CD14-positive monocyte (primary cell): ENCODE data around the gene IKZF3. TPM values are rescaled to one million over a fixed set of nuclear protein-coding genes. Genes with fewer than 3 reads are reported as not detected.

ENCODE experiments used
- DNase-seq, 3 donors: peaks; one replicate each; pipeline ENCODE4 v3.0.0-alpha.2; 2011 to 2022
- H2AFZ ChIP-seq: 2 replicates; pipeline ENCODE4 v1.6.0; 2012; ENCODE audit warnings: mild to moderate bottlenecking, low read depth, low read length, inconsistent platforms; ENCODE audit not compliant: insufficient read depth, poor library complexity, severe bottlenecking
- H3K27ac ChIP-seq, 2 donors: 1 replicate in 1 of 2; 2 replicates in 1 of 2; pipeline ENCODE4 v1.5.1; 2012 to 2013; ENCODE audit warnings: low read length in 2 of 2, control low read depth in 1 of 2, inconsistent platforms in 1 of 2, low read depth in 1 of 2, mild to moderate bottlenecking in 1 of 2
- H3K27me3 ChIP-seq, 2 donors: one replicate each; pipeline versions ENCODE4 v1.6.0 to v1.6.1; 2011 to 2013; ENCODE audit warnings: low read length in 2 of 2; ENCODE audit not compliant: control insufficient read depth in 2 of 2, insufficient read depth in 2 of 2
- H3K36me3 ChIP-seq, 2 donors: replicated peaks in 1 of 2; 1 replicate in 1 of 2; 2 replicates in 1 of 2; pipeline versions ENCODE4 v1.5.1 to v1.6.1; 2012 to 2013; ENCODE audit warnings: low read length in 2 of 2, control low read depth in 1 of 2, inconsistent platforms in 1 of 2, mild to moderate bottlenecking in 1 of 2; ENCODE audit not compliant: insufficient read depth in 2 of 2, control insufficient read depth in 1 of 2
- H3K4me1 ChIP-seq, 2 donors: 1 replicate in 1 of 2; 2 replicates in 1 of 2; pipeline versions ENCODE4 v1.5.1 to v1.6.1; 2012 to 2013; ENCODE audit warnings: low read length in 2 of 2, control low read depth in 1 of 2, inconsistent platforms in 1 of 2, mild to moderate bottlenecking in 1 of 2, moderate library complexity in 1 of 2; ENCODE audit not compliant: insufficient read depth in 2 of 2, control insufficient read depth in 1 of 2
- H3K4me2 ChIP-seq: replicated peaks from 2 replicates; pipeline ENCODE3; 2012; ENCODE audit warnings: low read length, moderate library complexity, mild to moderate bottlenecking; ENCODE audit not compliant: poor library complexity, severe bottlenecking; ENCODE audit errors: extremely low read depth
- H3K4me3 ChIP-seq, 3 experiments: fragments of 200-600 bp in 1 of 3; sonication (generic) in 1 of 3; replicated peaks in 1 of 3; 1 replicate in 2 of 3; 2 replicates in 1 of 3; pipeline ENCODE4 v1.5.1; 2011 to 2013; ENCODE audit warnings: low read length in 3 of 3, mild to moderate bottlenecking in 3 of 3, control low read depth in 2 of 3, low read depth in 2 of 3, inconsistent platforms in 1 of 3, moderate library complexity in 1 of 3
- H3K79me2 ChIP-seq: 2 replicates; pipeline ENCODE4 v1.6.0; 2012; ENCODE audit warnings: mild to moderate bottlenecking, control low read depth, inconsistent platforms, low read length, moderate library complexity; ENCODE audit not compliant: insufficient read depth
- H3K9ac ChIP-seq: 2 replicates; pipeline ENCODE4 v1.6.0; 2017; ENCODE audit warnings: low read length, mild to moderate bottlenecking; ENCODE audit not compliant: insufficient read depth, poor library complexity, severe bottlenecking
- H3K9me3 ChIP-seq, 2 donors: replicated peaks in 1 of 2; 1 replicate in 1 of 2; 2 replicates in 1 of 2; pipeline versions ENCODE4 v1.5.1 to v1.6.1; 2012 to 2013; ENCODE audit warnings: low read length in 2 of 2, control low read depth in 1 of 2; ENCODE audit not compliant: control insufficient read depth in 1 of 2, insufficient read depth in 1 of 2
- H4K20me1 ChIP-seq: 2 replicates; pipeline ENCODE4 v1.6.0; 2012; ENCODE audit warnings: mild to moderate bottlenecking, low read length, control low read depth, moderate library complexity; ENCODE audit not compliant: insufficient read depth
- H3K27ac Mint-ChIP-seq, 7 donors: one replicate each; pipeline ENCODE4 v1.8.0; 2020; ENCODE audit warnings: mild to moderate bottlenecking in 7 of 7, mixed read lengths in 7 of 7, moderate library complexity in 6 of 7, inconsistent platforms in 2 of 7
- H3K27me3 Mint-ChIP-seq, 3 donors: one replicate each; pipeline ENCODE4 v1.8.0; 2021 to 2022; ENCODE audit warnings: low read depth in 3 of 3, mild to moderate bottlenecking in 3 of 3, mixed read lengths in 3 of 3, moderate library complexity in 3 of 3, inconsistent platforms in 1 of 3
- H3K36me3 Mint-ChIP-seq, 2 donors: one replicate each; pipeline ENCODE4 v1.8.0; 2020; ENCODE audit warnings: mixed read lengths in 2 of 2, inconsistent platforms in 1 of 2, mild to moderate bottlenecking in 1 of 2
- H3K4me1 Mint-ChIP-seq: one replicate; pipeline ENCODE4 v1.8.0; 2020; ENCODE audit warnings: mild to moderate bottlenecking, mixed read lengths
- H3K4me3 Mint-ChIP-seq, 2 donors: one replicate each; pipeline ENCODE4 v1.8.0; 2020; ENCODE audit warnings: mild to moderate bottlenecking in 2 of 2, mixed read lengths in 2 of 2, moderate library complexity in 1 of 2
- H3K9me3 Mint-ChIP-seq, 7 donors: one replicate each; pipeline ENCODE4 v1.8.0; 2020 to 2022; ENCODE audit warnings: mixed read lengths in 7 of 7, mild to moderate bottlenecking in 6 of 7, moderate library complexity in 6 of 7, inconsistent platforms in 2 of 7
- CTCF ChIP-seq: fragments of 200-600 bp; IDR thresholded peaks from one replicate; pipeline ENCODE4 v1.8.0; 2022; ENCODE audit warnings: antibody characterized with exemption, mild to moderate bottlenecking
- WGBS: methylation state at CpG from one replicate; pipeline ENCODE4 v1.1.5; 2013; ENCODE audit warnings: missing lambda C conversion rate; ENCODE audit not compliant: insufficient coverage; 5-methylcytosine and 5-hydroxymethylcytosine counted together
- intact Hi-C, 2 donors: fragments of 100-400 bp; cut with micrococcal nuclease; formaldehyde crosslinking; loops; one replicate each; pipeline versions ENCODE4 v1.15.0 to v1.15.1; 2023
- polyA plus RNA-seq, 3 donors: library from polyadenylated mRNA; depleted of rRNA in 1 of 3; unstranded in 2 of 3; stranded (reverse) in 1 of 3; fragments of 300-500 nt in 2 of 3; fragments of >200 nt in 1 of 3; fragmentation: Illumina TruSeq in 2 of 3; gene quantifications; 1 replicate in 2 of 3; 2 replicates in 1 of 3; pipeline ENCODE4 v1.2.3, GENCODE V29; 2012 to 2021

The IKZF3 gene
- polyA plus RNA-seq, 3 donors, result 0.05 to 0.15 (median 0.05) TPM

GRCh38 chr17:39759204-39759603, 104.9 kb downstream of the IKZF3 start:
- Histone ChIP-seq H3K27me3 (peaks cover 0 to 2% of the 10 kb centered on the region in 2 donors), H3K27ac (no peak overlapping the region), H3K4me2 (no peak overlapping the region), H2AFZ (peak overlapping the region; percentile 5), H3K79me2 (no peaks in the 10 kb centered on the region), H3K4me1 (peaks cover 26 to 29% of the 10 kb centered on the region in 2 donors), H3K4me3 (no peak overlapping the region), H3K9ac (no peak overlapping the region), H4K20me1 (no peaks in the 10 kb centered on the region), H3K9me3 (no peaks in the 10 kb centered on the region), H3K36me3 (no peaks in the 10 kb centered on the region)
- DNase-seq, result no peak
- H3K9me3 Mint-ChIP-seq, result peaks cover 0 to 5% (median 0%) of the 10 kb centered on the region in 7 donors
- intact Hi-C loops, result loop anchor here in 1 of 2 donors (10.0 kb wide), 1 partner anchor 214 kb away; no protein-coding TSS in a partner anchor
- peaks cover 12 to 28% (median 14%) of the 10 kb centered on the region in 3 donors for H3K27me3 Mint-ChIP-seq
- no peak for TF ChIP-seq CTCF
- no peak overlapping the region for H3K4me3 Mint-ChIP-seq
- peak overlapping the region in 1 of 7 donors; percentile 43 for H3K27ac Mint-ChIP-seq
- H3K36me3 Mint-ChIP-seq, result no peaks in the 10 kb centered on the region
- H3K4me1 Mint-ChIP-seq, result peaks cover 35% of the 10 kb centered on the region
- 90% methylated on average over 4 of the region's 5 CpGs for WGBS

DNA sequence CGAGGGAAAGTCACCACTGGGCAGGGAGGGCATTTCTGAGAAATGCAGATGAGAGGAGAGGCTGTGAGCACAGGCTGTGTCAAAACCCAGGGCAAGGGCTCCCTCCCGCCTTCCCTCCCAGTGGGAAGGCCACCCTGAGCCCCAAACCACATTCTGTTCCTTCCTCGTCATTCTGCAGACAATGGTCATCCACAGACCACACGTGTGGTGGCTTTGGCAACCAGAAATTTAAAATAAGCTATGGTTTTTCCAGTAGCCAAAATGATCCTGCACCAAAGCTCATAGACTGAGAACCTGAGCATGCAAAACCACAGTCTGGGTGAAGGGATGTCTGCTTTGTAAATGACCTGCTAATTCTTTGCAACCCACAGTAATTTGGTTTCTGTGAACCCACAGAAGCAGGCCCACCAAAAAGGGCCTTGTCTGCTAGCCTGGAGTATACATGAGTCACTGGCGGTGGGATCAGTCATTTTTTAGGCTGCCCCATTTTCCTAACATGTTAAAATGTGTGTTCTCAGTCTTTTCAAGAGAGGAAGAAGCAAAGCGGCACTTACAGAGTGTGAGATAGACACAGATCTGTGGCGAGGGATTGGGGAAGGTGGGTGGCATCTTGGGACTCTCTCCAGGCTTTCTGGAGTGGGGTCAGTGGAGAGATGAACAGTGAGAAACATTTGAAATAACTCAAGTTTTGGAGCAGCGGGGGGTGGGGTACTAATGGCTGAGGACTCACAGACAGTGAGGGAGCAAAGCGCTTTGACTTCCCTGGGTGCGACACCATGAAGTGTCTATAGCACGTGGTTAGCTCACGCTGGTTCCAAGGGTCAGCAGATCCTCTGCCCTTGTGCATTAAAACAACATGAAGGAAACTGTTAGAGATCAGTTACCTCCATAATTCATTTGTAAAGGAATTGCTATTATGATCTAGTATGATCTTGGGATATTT, 105.9 kb downstream of the IKZF3 start:
- H3K27ac ChIP-seq, result no peak overlapping the region
- H3K27me3 ChIP-seq, result peaks cover 0 to 2% of the 10 kb centered on the region in 2 donors
- TF ChIP-seq CTCF, result no peak
- Mint-ChIP-seq H3K27me3 (peaks cover 13 to 23% (median 14%) of the 10 kb centered on the region in 3 donors), H3K9me3 (peaks cover 0 to 5% (median 0%) of the 10 kb centered on the region in 7 donors), H3K4me3 (peak overlapping the region; percentile 17 to 62), H3K27ac (peak overlapping the region in 5 of 7 donors; percentile 3 to 63 (median 43)), H3K36me3 (no peaks in the 10 kb centered on the region), H3K4me1 (peaks cover 39% of the 10 kb centered on the region)
- DNase-seq, result no peak
- H3K9ac ChIP-seq, result no peak overlapping the region
- no peaks in the 10 kb centered on the region for H3K9me3 ChIP-seq
- H3K36me3 ChIP-seq, result no peaks in the 10 kb centered on the region
- H2AFZ ChIP-seq, result peak overlapping the region; percentile 12
- H3K4me2 ChIP-seq, result no peak overlapping the region
- H3K4me1 ChIP-seq, result peaks cover 33 to 36% of the 10 kb centered on the region in 2 donors
- no peak overlapping the region for H3K4me3 ChIP-seq
- 49% methylated on average over 8 of the region's 12 CpGs for WGBS
- H4K20me1 ChIP-seq, result no peaks in the 10 kb centered on the region
- intact Hi-C loops, result loop anchor here in 1 of 2 donors (10.0 kb wide), 1 partner anchor 213 kb away; no protein-coding TSS in a partner anchor
- no peaks in the 10 kb centered on the region for H3K79me2 ChIP-seq
